Liver (tissue), 9 donors: ENCODE measurements around the gene ATP2A3. TPM values are rescaled to one million over a fixed set of nuclear protein-coding genes. Genes with fewer than 3 reads are reported as not detected.

Source experiments
- DNase-seq: peaks from one replicate; pipeline ENCODE4 v3.0.0-alpha.2; 2017; ENCODE audit warnings: low spot score
- H3K27ac ChIP-seq, 2 donors: one replicate each; pipeline ENCODE4 v1.7.0; 2013; ENCODE audit warnings: inconsistent platforms in 2 of 2, low read length in 2 of 2, control low read depth in 1 of 2, low read depth in 1 of 2, mild to moderate bottlenecking in 1 of 2
- H3K27me3 ChIP-seq, 4 donors: one replicate each; pipeline versions ENCODE4 v1.6.1 to v1.7.0; 2013; ENCODE audit warnings: low read length in 3 of 4, inconsistent platforms in 1 of 4, mild to moderate bottlenecking in 1 of 4, moderate library complexity in 1 of 4; ENCODE audit not compliant: control insufficient read depth in 4 of 4, insufficient read depth in 4 of 4
- H3K36me3 ChIP-seq, 4 donors: one replicate each; pipeline versions ENCODE4 v1.6.1 to v1.7.0; 2013; ENCODE audit warnings: low read length in 3 of 4, mild to moderate bottlenecking in 3 of 4, low read depth in 1 of 4, moderate library complexity in 1 of 4; ENCODE audit not compliant: control insufficient read depth in 4 of 4, insufficient read depth in 3 of 4
- H3K4me1 ChIP-seq, 4 donors: one replicate each; pipeline versions ENCODE4 v1.6.1 to v1.7.0; 2013; ENCODE audit warnings: low read length in 3 of 4, mild to moderate bottlenecking in 3 of 4, moderate library complexity in 1 of 4; ENCODE audit not compliant: control insufficient read depth in 4 of 4, insufficient read depth in 4 of 4
- H3K4me3 ChIP-seq, 3 donors: one replicate each; pipeline versions ENCODE4 v1.6.1 to v1.7.0; 2013; ENCODE audit warnings: low read length in 3 of 3, control low read depth in 1 of 3, low read depth in 1 of 3, mild to moderate bottlenecking in 1 of 3
- H3K9ac ChIP-seq, 2 donors: one replicate each; pipeline ENCODE4 v1.7.0; 2013; ENCODE audit warnings: low read length in 2 of 2, mild to moderate bottlenecking in 2 of 2, moderate library complexity in 2 of 2, control low read depth in 1 of 2, low read depth in 1 of 2
- H3K9me3 ChIP-seq, 4 donors: one replicate each; pipeline versions ENCODE4 v1.6.1 to v1.7.0; 2013; ENCODE audit warnings: low read length in 3 of 4; ENCODE audit not compliant: control insufficient read depth in 4 of 4
- ATF3 ChIP-seq: IDR thresholded peaks from 2 replicates; pipeline ENCODE4 v1.6.1; 2016; ENCODE audit warnings: antibody characterized with exemption
- EGR1 ChIP-seq, 2 donors: IDR thresholded peaks; 2 replicates each; pipeline ENCODE4 v1.6.1; 2016 to 2018; ENCODE audit warnings: antibody characterized with exemption in 2 of 2, low read depth in 2 of 2
- FOXA1 ChIP-seq: IDR thresholded peaks from 2 replicates; pipeline ENCODE4 v1.6.1; 2016; ENCODE audit warnings: antibody characterized with exemption
- FOXA2 ChIP-seq: IDR thresholded peaks from 2 replicates; pipeline ENCODE4 v1.6.1; 2016; ENCODE audit warnings: antibody characterized with exemption
- HNF4A ChIP-seq, 2 donors: conservative IDR thresholded peaks; 2 replicates each; pipeline ENCODE4 v1.6.1; 2016; ENCODE audit warnings: antibody characterized with exemption in 2 of 2, mild to moderate bottlenecking in 2 of 2
- HNF4G ChIP-seq: IDR thresholded peaks from 2 replicates; pipeline ENCODE4 v1.6.1; 2016; ENCODE audit warnings: antibody characterized with exemption
- JUND ChIP-seq, 2 donors: IDR thresholded peaks; 2 replicates each; pipeline ENCODE4 v1.6.1; 2016; ENCODE audit warnings: antibody characterized with exemption in 2 of 2
- MAX ChIP-seq: IDR thresholded peaks from 2 replicates; pipeline ENCODE4 v1.6.1; 2016; ENCODE audit warnings: antibody characterized with exemption
- NR2F2 ChIP-seq: IDR thresholded peaks from 2 replicates; pipeline ENCODE4 v1.6.1; 2016; ENCODE audit warnings: antibody characterized with exemption
- RAD21 ChIP-seq, 2 donors: IDR thresholded peaks; 2 replicates each; pipeline ENCODE4 v1.6.1; 2016; ENCODE audit warnings: antibody characterized with exemption in 2 of 2, mild to moderate bottlenecking in 2 of 2
- RXRA ChIP-seq, 2 donors: IDR thresholded peaks; 2 replicates each; pipeline ENCODE4 v1.6.1; 2017 to 2018; ENCODE audit warnings: antibody characterized with exemption in 2 of 2, mild to moderate bottlenecking in 1 of 2
- SP1 ChIP-seq: IDR thresholded peaks from 2 replicates; pipeline ENCODE4 v1.6.1; 2018; ENCODE audit warnings: antibody characterized with exemption, mild to moderate bottlenecking
- TAF1 ChIP-seq: conservative IDR thresholded peaks from 2 replicates; pipeline ENCODE4 v1.6.1; 2016; ENCODE audit warnings: antibody characterized with exemption, mild to moderate bottlenecking
- ZBTB33 ChIP-seq: IDR thresholded peaks from 2 replicates; pipeline ENCODE4 v1.6.1; 2016; ENCODE audit warnings: antibody characterized with exemption
- WGBS: extraction: QIAGEN DNeasy Blood & Tissue Kit; methylation state at CpG from one replicate; pipeline ENCODE4 v1.1.7; 2013; 5-methylcytosine and 5-hydroxymethylcytosine counted together
- polyA plus RNA-seq, 2 donors: library from polyadenylated mRNA; stranded (reverse) in 1 of 2; unstranded in 1 of 2; fragments of 200-250 nt in 1 of 2; fragments of >200 nt in 1 of 2; fragmentation: Nextera tagmentation in 1 of 2; extraction: Ambion mirVana in 1 of 2; gene quantifications; one replicate each; pipeline versions ENCODE4 v1.2.1 to v1.2.3, GENCODE V29; 2013 to 2015
- total RNA-seq, 2 donors: library from RNA; depleted of rRNA; stranded (reverse); fragments of >200 nt; gene quantifications; one replicate each; pipeline ENCODE4 v1.2.3, GENCODE V29; 2014
- TF ChIP-seq, protein P1 (sequence below): fragments of 150-350 bp; IDR thresholded peaks from 2 replicates; pipeline ENCODE4 v1.5.1; 2017; ENCODE audit warnings: improper control_type of control experiment, low read depth, low read length; ENCODE audit not compliant: missing input control
- TF ChIP-seq, protein P2 (sequence below): IDR thresholded peaks from 2 replicates; pipeline ENCODE4 v1.6.1; 2016; ENCODE audit warnings: antibody characterized with exemption, mild to moderate bottlenecking
- donor health status: healthy.
- donor health status: healthy.
- donor health status: healthy.
- donor health status: healthy.
- donor health status: healthy.

ATP2A3 gene
- total and polyA plus RNA-seq, 4 donors = 1.4 to 17.1 (median 3.2) TPM

DNA sequence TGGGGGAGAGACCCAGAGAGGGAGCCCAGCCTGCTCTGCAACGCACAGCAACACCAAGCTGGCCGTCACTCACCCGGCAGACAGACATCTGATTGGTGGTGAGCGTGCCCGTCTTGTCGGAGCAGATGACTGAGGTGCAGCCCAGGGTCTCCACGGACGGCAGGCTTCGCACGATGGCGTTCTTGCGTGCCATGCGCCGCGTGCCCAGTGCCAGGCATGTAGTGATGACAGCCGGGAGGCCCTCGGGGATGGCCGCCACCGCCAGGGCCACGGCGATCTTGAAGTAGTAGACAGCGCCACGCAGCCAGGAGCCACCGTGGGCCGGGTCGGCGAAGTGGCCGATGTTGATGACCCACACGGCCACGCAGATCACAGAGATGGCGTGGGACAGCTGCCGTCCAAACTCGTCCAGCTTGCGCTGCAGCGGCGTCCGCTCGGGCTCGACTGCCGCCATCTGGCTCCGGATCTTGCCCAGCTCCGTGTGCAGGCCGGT is 16.9 kb downstream of the ATP2A3 start:
- H3K36me3 ChIP-seq = no peaks in the 10 kb centered on the region
- no peak overlapping the region for H3K9ac ChIP-seq
- H3K9me3 ChIP-seq = no peaks in the 10 kb centered on the region
- H3K4me3 ChIP-seq = no peak overlapping the region
- H3K4me1 ChIP-seq = peaks cover 0 to 3% (median 0%) of the 10 kb centered on the region in 4 donors
- H3K27ac ChIP-seq = no peak overlapping the region
- whole genome bisulfite sequencing = 97% methylated on average over 43 of the region's 43 CpGs
- DNase-seq = no peak
- TF ChIP-seq ZBTB33 = no peak
- TF ChIP-seq FOXA1 = no peak
- no peak for TF ChIP-seq EGR1 (IDR thresholded peaks at IDR 0.05; ENCODE audit: low read depth in 2 of 2)
- no peak for TF ChIP-seq ATF3
- no peak for TF ChIP-seq RXRA (IDR thresholded peaks at IDR 0.05)
- TF ChIP-seq TAF1 = no peak
- no peak for TF ChIP-seq RAD21 (IDR thresholded peaks at IDR 0.05)
- no peak for TF ChIP-seq MAX
- TF ChIP-seq, protein P1, sequence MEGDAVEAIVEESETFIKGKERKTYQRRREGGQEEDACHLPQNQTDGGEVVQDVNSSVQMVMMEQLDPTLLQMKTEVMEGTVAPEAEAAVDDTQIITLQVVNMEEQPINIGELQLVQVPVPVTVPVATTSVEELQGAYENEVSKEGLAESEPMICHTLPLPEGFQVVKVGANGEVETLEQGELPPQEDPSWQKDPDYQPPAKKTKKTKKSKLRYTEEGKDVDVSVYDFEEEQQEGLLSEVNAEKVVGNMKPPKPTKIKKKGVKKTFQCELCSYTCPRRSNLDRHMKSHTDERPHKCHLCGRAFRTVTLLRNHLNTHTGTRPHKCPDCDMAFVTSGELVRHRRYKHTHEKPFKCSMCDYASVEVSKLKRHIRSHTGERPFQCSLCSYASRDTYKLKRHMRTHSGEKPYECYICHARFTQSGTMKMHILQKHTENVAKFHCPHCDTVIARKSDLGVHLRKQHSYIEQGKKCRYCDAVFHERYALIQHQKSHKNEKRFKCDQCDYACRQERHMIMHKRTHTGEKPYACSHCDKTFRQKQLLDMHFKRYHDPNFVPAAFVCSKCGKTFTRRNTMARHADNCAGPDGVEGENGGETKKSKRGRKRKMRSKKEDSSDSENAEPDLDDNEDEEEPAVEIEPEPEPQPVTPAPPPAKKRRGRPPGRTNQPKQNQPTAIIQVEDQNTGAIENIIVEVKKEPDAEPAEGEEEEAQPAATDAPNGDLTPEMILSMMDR = no peak
- TF ChIP-seq, protein P2, sequence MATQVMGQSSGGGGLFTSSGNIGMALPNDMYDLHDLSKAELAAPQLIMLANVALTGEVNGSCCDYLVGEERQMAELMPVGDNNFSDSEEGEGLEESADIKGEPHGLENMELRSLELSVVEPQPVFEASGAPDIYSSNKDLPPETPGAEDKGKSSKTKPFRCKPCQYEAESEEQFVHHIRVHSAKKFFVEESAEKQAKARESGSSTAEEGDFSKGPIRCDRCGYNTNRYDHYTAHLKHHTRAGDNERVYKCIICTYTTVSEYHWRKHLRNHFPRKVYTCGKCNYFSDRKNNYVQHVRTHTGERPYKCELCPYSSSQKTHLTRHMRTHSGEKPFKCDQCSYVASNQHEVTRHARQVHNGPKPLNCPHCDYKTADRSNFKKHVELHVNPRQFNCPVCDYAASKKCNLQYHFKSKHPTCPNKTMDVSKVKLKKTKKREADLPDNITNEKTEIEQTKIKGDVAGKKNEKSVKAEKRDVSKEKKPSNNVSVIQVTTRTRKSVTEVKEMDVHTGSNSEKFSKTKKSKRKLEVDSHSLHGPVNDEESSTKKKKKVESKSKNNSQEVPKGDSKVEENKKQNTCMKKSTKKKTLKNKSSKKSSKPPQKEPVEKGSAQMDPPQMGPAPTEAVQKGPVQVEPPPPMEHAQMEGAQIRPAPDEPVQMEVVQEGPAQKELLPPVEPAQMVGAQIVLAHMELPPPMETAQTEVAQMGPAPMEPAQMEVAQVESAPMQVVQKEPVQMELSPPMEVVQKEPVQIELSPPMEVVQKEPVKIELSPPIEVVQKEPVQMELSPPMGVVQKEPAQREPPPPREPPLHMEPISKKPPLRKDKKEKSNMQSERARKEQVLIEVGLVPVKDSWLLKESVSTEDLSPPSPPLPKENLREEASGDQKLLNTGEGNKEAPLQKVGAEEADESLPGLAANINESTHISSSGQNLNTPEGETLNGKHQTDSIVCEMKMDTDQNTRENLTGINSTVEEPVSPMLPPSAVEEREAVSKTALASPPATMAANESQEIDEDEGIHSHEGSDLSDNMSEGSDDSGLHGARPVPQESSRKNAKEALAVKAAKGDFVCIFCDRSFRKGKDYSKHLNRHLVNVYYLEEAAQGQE = no peak
- TF ChIP-seq SP1 = no peak
- no peak for TF ChIP-seq HNF4G
- no peak for TF ChIP-seq HNF4A (conservative IDR thresholded peaks at IDR 0.05)
- no peak for TF ChIP-seq NR2F2
- TF ChIP-seq FOXA2 = no peak
- no peaks in the 10 kb centered on the region for H3K27me3 ChIP-seq

- H3K27ac ChIP-seq = no peak overlapping the region
- peaks cover 0 to 3% (median 0%) of the 10 kb centered on the region in 4 donors for H3K4me1 ChIP-seq
- TF ChIP-seq RAD21 (IDR thresholded peaks at IDR 0.05) (no peak), NR2F2 (no peak), HNF4G (no peak), ATF3 (no peak), EGR1 (IDR thresholded peaks at IDR 0.05; ENCODE audit: low read depth in 2 of 2) (no peak), JUND (IDR thresholded peaks at IDR 0.05) (no peak), MAX (no peak), FOXA1 (no peak), SP1 (no peak), TAF1 (no peak), ZBTB33 (no peak)
- TF ChIP-seq, protein P1 = no peak
- H3K4me3 ChIP-seq = no peak overlapping the region
- no peak overlapping the region for H3K9ac ChIP-seq
- 84% methylated on average over 5 of the region's 5 CpGs for WGBS
- H3K36me3 ChIP-seq = no peaks in the 10 kb centered on the region
- no peaks in the 10 kb centered on the region for H3K9me3 ChIP-seq
- no peak for DNase-seq
- H3K27me3 ChIP-seq = no peaks in the 10 kb centered on the region
These were observed 17.5 kb downstream of the ATP2A3 start for GRCh38 chr17:3946711-3947235.
